Liver (tissue), 3 donors: Measurements from ENCODE around the gene PLEKHO1.
"Not testable (repeated sequence)": the region's sequence is repeated elsewhere in the genome, so short reads cannot be mapped to it uniquely, and the experiment has no call there.

ENCODE experiments used
- EGR1 ChIP-seq, 2 donors: IDR thresholded peaks; 2 replicates each; pipeline ENCODE4 v1.6.1; 2016 to 2018; ENCODE audit warnings: antibody characterized with exemption in 2 of 2, low read depth in 2 of 2
- GABPA ChIP-seq, 2 donors: IDR thresholded peaks in 1 of 2; conservative IDR thresholded peaks in 1 of 2; 2 replicates each; pipeline ENCODE4 v1.6.1; 2016; ENCODE audit warnings: antibody characterized with exemption in 2 of 2, mild to moderate bottlenecking in 1 of 2, moderate library complexity in 1 of 2
- RAD21 ChIP-seq, 2 donors: IDR thresholded peaks; 2 replicates each; pipeline ENCODE4 v1.6.1; 2016; ENCODE audit warnings: antibody characterized with exemption in 2 of 2, mild to moderate bottlenecking in 2 of 2
- RXRA ChIP-seq, 2 donors: IDR thresholded peaks; 2 replicates each; pipeline ENCODE4 v1.6.1; 2017 to 2018; ENCODE audit warnings: antibody characterized with exemption in 2 of 2, mild to moderate bottlenecking in 1 of 2
- TF ChIP-seq, protein P1 (sequence below): fragments of 150-350 bp; IDR thresholded peaks from 2 replicates; pipeline ENCODE4 v1.5.1; 2017; ENCODE audit warnings: improper control_type of control experiment, low read depth, low read length; ENCODE audit not compliant: missing input control
- donor health status: healthy.
- donor health status: healthy.

DNA sequence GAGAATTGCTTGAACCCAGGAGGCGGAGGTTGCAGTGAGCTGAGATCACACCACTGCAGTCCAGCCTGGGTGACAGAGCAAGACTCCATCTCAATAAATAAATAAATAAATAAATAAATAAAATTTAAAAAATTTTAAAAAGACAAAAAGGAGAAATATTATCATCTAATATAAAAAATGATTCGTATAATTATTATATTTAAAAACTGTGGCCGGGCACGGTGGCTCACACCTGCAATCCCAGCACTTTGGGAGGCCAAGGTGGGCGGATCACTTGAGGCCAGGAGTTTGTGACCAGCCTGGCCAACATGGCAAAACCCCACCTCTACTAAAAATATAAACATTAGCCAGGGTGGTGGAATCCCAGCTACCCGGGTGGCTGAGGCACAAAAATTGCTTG, 58.7 kb downstream of the PLEKHO1 start:
- TF ChIP-seq, protein P1, sequence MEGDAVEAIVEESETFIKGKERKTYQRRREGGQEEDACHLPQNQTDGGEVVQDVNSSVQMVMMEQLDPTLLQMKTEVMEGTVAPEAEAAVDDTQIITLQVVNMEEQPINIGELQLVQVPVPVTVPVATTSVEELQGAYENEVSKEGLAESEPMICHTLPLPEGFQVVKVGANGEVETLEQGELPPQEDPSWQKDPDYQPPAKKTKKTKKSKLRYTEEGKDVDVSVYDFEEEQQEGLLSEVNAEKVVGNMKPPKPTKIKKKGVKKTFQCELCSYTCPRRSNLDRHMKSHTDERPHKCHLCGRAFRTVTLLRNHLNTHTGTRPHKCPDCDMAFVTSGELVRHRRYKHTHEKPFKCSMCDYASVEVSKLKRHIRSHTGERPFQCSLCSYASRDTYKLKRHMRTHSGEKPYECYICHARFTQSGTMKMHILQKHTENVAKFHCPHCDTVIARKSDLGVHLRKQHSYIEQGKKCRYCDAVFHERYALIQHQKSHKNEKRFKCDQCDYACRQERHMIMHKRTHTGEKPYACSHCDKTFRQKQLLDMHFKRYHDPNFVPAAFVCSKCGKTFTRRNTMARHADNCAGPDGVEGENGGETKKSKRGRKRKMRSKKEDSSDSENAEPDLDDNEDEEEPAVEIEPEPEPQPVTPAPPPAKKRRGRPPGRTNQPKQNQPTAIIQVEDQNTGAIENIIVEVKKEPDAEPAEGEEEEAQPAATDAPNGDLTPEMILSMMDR = not testable (repeated sequence)
- TF ChIP-seq GABPA (IDR thresholded peaks at IDR 0.05 in 1 of 2, conservative IDR thresholded peaks at IDR 0.05 in 1 of 2); RAD21 (IDR thresholded peaks at IDR 0.05); RXRA (IDR thresholded peaks at IDR 0.05); EGR1 (IDR thresholded peaks at IDR 0.05; ENCODE audit: low read depth in 2 of 2): not testable (repeated sequence)
